ENCODE data around the gene MAP1S.

- no peak for TF ChIP-seq CTCF (IDR thresholded peaks at IDR 0.05; ENCODE audit: poor library complexity)
- TF ChIP-seq EZH2 (IDR thresholded peaks at IDR 0.05; ENCODE audit: borderline replicate concordance) = no peak
Observed at GRCh38 chr19:17695198-17695597, 24.1 kb upstream of the MAP1S start.
